GM12878 (cell line): ENCODE data around the gene DPP6. TPM values are rescaled to one million over a fixed set of nuclear protein-coding genes. Genes with fewer than 3 reads are reported as not detected.

ENCODE experiments used
- ATAC-seq: fragments of 200-7000 bp; cut with Tn5 transposase; 3 replicates; pipeline ENCODE4 v1.9.1; 2020; ENCODE audit warnings: mild to moderate bottlenecking, moderate library complexity
- BruUV-seq: library from RNA; stranded (reverse); fragments of 400-500 nt; replicated peaks from 2 replicates; lab custom pipeline; 2021; lab: Mats Ljungman, UMichigan
- CTCF ChIA-PET: fragments of 300-600 bp; sonication (Branson Sonifier 250); formaldehyde crosslinking; extraction: SDS; loops from one replicate; lab custom pipeline; 2021; ENCODE audit warnings: inconsistent platforms; lab: Yijun Ruan, JAX
- POLR2A ChIA-PET: fragments of 350-600 bp; formaldehyde crosslinking; extraction: SDS; loops from one replicate; lab custom pipeline; 2021; ENCODE audit warnings: inconsistent platforms; lab: Charles Lee
- RAD21 ChIA-PET: fragments of 300-600 bp; sonication (Branson Sonifier 250); formaldehyde crosslinking; loops from one replicate; lab custom pipeline; 2023; ENCODE audit warnings: antibody characterized with exemption; ENCODE audit not compliant: unreplicated experiment; lab: Charles Lee
- SMC1A ChIA-PET: fragments of 300-600 bp; sonication (Branson Sonifier 250); formaldehyde crosslinking; loops from one replicate; lab custom pipeline; 2023; ENCODE audit not compliant: unreplicated experiment, uncharacterized antibody; lab: Charles Lee
- DNase-seq: peaks from one replicate; pipeline ENCODE4 v3.0.0-alpha.2; 2011; ENCODE audit warnings: low read depth, low spot score
- FAIRE-seq: peaks from 3 replicates; lab custom pipeline; 2011; peaks lifted over from hg19 to GRCh38; lab: Jason Lieb, UNC
- H2AFZ ChIP-seq: 2 replicates; pipeline ENCODE4 v1.6.0; 2011; ENCODE audit warnings: low read depth, low read length, control low read depth; ENCODE audit not compliant: control insufficient read depth
- H3K27ac ChIP-seq: 2 replicates; pipeline ENCODE4 v1.5.1; 2011; ENCODE audit warnings: control low read depth; ENCODE audit not compliant: control insufficient read depth, insufficient read depth
- H3K27me3 ChIP-seq, 2 experiments: replicated peaks in 1 of 2; 2 replicates each; pipeline versions ENCODE4 v1.6.0 to v1.6.1; 2011; ENCODE audit warnings: low read length in 1 of 2; ENCODE audit not compliant: control insufficient read depth in 2 of 2, insufficient read depth in 2 of 2
- H3K36me3 ChIP-seq, 2 experiments: 2 replicates each; pipeline ENCODE4 v1.5.1; 2011; ENCODE audit warnings: low read length in 1 of 2; ENCODE audit not compliant: control insufficient read depth in 2 of 2, insufficient read depth in 2 of 2
- H3K4me1 ChIP-seq: 2 replicates; pipeline ENCODE4 v1.6.1; 2011; ENCODE audit warnings: mild to moderate bottlenecking, low read length, moderate library complexity, mixed read lengths; ENCODE audit not compliant: control insufficient read depth, insufficient read depth
- H3K4me2 ChIP-seq: 2 replicates; pipeline ENCODE4 v1.6.0; 2011; ENCODE audit warnings: control low read depth; ENCODE audit not compliant: control insufficient read depth, insufficient read depth
- H3K4me3 ChIP-seq: fragments of 200-600 bp; sonication (generic); 2 replicates; pipeline ENCODE4 v1.5.1; 2016
- H3K79me2 ChIP-seq: 2 replicates; pipeline ENCODE4 v1.6.0; 2011; ENCODE audit warnings: low read length; ENCODE audit not compliant: control insufficient read depth, insufficient read depth
- H3K9ac ChIP-seq: 2 replicates; pipeline ENCODE4 v1.8.0; 2011; ENCODE audit warnings: low read length, control low read depth, mixed read lengths; ENCODE audit not compliant: control insufficient read depth, insufficient read depth
- H3K9me3 ChIP-seq: replicated peaks from 3 replicates; pipeline ENCODE4 v1.5.1; 2011; ENCODE audit warnings: mild to moderate bottlenecking, low read length; ENCODE audit not compliant: control insufficient read depth, insufficient read depth
- H4K20me1 ChIP-seq: 2 replicates; pipeline ENCODE4 v1.6.0; 2011; ENCODE audit not compliant: control insufficient read depth, insufficient read depth
- BHLHE40 ChIP-seq, 2 experiments: fragments of 450-650 bp in 1 of 2; IDR thresholded peaks; 2 replicates each; pipeline ENCODE4 v1.6.1; 2011 to 2017; ENCODE audit warnings: low read depth in 2 of 2, borderline replicate concordance in 1 of 2, improper control_type of control experiment in 1 of 2, low read length in 1 of 2, mild to moderate bottlenecking in 1 of 2
- CBFB ChIP-seq: IDR thresholded peaks from 2 replicates; pipeline ENCODE4 v1.6.1; 2016; ENCODE audit warnings: antibody characterized with exemption, low read depth
- EGR1 ChIP-seq, 2 experiments: IDR thresholded peaks; 1 replicate in 1 of 2; 2 replicates in 1 of 2; pipeline ENCODE4 v1.6.1; 2011 to 2012; ENCODE audit warnings: low read depth in 2 of 2, low read length in 2 of 2, borderline replicate concordance in 1 of 2, mild to moderate bottlenecking in 1 of 2, moderate library complexity in 1 of 2
- FOXM1 ChIP-seq: IDR thresholded peaks from 2 replicates; pipeline ENCODE4 v1.6.1; 2012; ENCODE audit warnings: low read depth, mild to moderate bottlenecking, inconsistent platforms, low read length, moderate library complexity
- GABPA ChIP-seq: IDR thresholded peaks from 2 replicates; pipeline ENCODE4 v1.6.1; 2014; ENCODE audit warnings: antibody characterized with exemption, low read depth, mild to moderate bottlenecking, inconsistent platforms
- IKZF1 ChIP-seq: fragments of 450-650 bp; conservative IDR thresholded peaks from 2 replicates; pipeline ENCODE4 v1.6.1; 2017; ENCODE audit warnings: antibody characterized with exemption, mild to moderate bottlenecking
- MEF2A ChIP-seq: IDR thresholded peaks from 2 replicates; pipeline ENCODE4 v1.6.1; 2011; ENCODE audit warnings: low read depth, mild to moderate bottlenecking, low read length, moderate library complexity; ENCODE audit not compliant: insufficient read depth
- MEF2B ChIP-seq: fragments of 450-650 bp; IDR thresholded peaks from 2 replicates; pipeline ENCODE4 v1.6.1; 2018; ENCODE audit warnings: mild to moderate bottlenecking, moderate library complexity; ENCODE audit not compliant: partially characterized antibody, poor library complexity, severe bottlenecking
- MXI1 ChIP-seq: fragments of 150-350 bp; IDR thresholded peaks from 2 replicates; pipeline ENCODE4 v1.6.1; 2011; ENCODE audit warnings: low read depth, mild to moderate bottlenecking, inconsistent platforms, low read length, improper control_type of control experiment
- NR2C2 ChIP-seq: IDR thresholded peaks from 2 replicates; pipeline ENCODE4 v1.6.1; 2011; ENCODE audit warnings: borderline replicate concordance, low read depth; ENCODE audit not compliant: control insufficient read depth, insufficient read length
- NR2F1 ChIP-seq: fragments of 450-650 bp; conservative IDR thresholded peaks from 2 replicates; pipeline ENCODE4 v1.6.1; 2017; ENCODE audit warnings: mild to moderate bottlenecking
- POLR2AphosphoS5 ChIP-seq: IDR thresholded peaks from 2 replicates; pipeline ENCODE4 v1.6.1; 2011; ENCODE audit warnings: mild to moderate bottlenecking, low read length, inconsistent platforms
- SMAD1 ChIP-seq: fragments of 450-650 bp; IDR thresholded peaks from 2 replicates; pipeline ENCODE4 v1.6.1; 2018; ENCODE audit warnings: mild to moderate bottlenecking, low read depth; ENCODE audit not compliant: partially characterized antibody
- SMAD5 ChIP-seq: IDR thresholded peaks from 2 replicates; pipeline ENCODE4 v1.6.1; 2016; ENCODE audit warnings: antibody characterized with exemption, low read depth
- SMC3 ChIP-seq: IDR thresholded peaks from 2 replicates; pipeline ENCODE4 v1.6.1; 2011; ENCODE audit warnings: low read length, improper control_type of control experiment, borderline replicate concordance
- SP1 ChIP-seq: IDR thresholded peaks from one replicate; pipeline ENCODE4 v1.6.1; 2011; ENCODE audit warnings: low read depth, low read length
- SREBF2 ChIP-seq: IDR thresholded peaks from 2 replicates; pipeline ENCODE4 v1.6.1; 2012; ENCODE audit warnings: mild to moderate bottlenecking, low read length
- TBL1XR1 ChIP-seq: IDR thresholded peaks from 2 replicates; pipeline ENCODE4 v1.6.1; 2012; ENCODE audit warnings: low read depth, low read length, improper control_type of control experiment
- TCF3 ChIP-seq: IDR thresholded peaks from 2 replicates; pipeline ENCODE4 v1.6.1; 2012; ENCODE audit warnings: low read depth, mild to moderate bottlenecking, low read length, borderline replicate concordance; ENCODE audit not compliant: insufficient read depth
- YY1 ChIP-seq: IDR thresholded peaks from 2 replicates; pipeline ENCODE4 v1.6.1; 2011; ENCODE audit warnings: low read depth, mild to moderate bottlenecking, low read length
- WGBS: methylation state at CpG from one replicate; pipeline ENCODE4 v1.1.6; 2016; ENCODE audit warnings: low lambda C conversion rate; ENCODE audit not compliant: insufficient replicate concordance, insufficient coverage; ENCODE audit errors: missing lambda C conversion rate; 5-methylcytosine and 5-hydroxymethylcytosine counted together
- in situ Hi-C: fragments of 300-500 bp; cut with MboI; formaldehyde crosslinking; loops from 9 replicates; pipeline ENCODE4 v1.14.3; 2018; ENCODE audit warnings: mixed read lengths
- intact Hi-C: fragments of 100-400 bp; cut with micrococcal nuclease; formaldehyde crosslinking; loops from one replicate; pipeline ENCODE4 v1.14.2; 2022; ENCODE audit not compliant: unreplicated experiment
- polyA plus RNA-seq, 11 experiments: library from polyadenylated mRNA; depleted of rRNA in 4 of 11; unstranded in 6 of 11; stranded (reverse) in 5 of 11; fragments of >200 nt; fragmentation: Nextera tagmentation in 4 of 11; fragmentation: Illumina TruSeq in 1 of 11; extraction: Ambion mirVana in 4 of 11; extraction: Trizol in 1 of 11; gene quantifications; 1 replicate in 1 of 11; 2 replicates in 10 of 11; pipeline versions ENCODE4 v1.2.1 to v1.2.3, GENCODE V29; 2011 to 2016; ENCODE audit warnings: inconsistent platforms in 2 of 11, missing spikeins in 2 of 11, low read depth in 1 of 11
- total RNA-seq, 4 experiments: library from RNA; depleted of rRNA in 3 of 4; stranded (reverse); fragments of >200 nt in 3 of 4; fragmentation: Illumina TruSeq in 1 of 4; extraction: Trizol in 1 of 4; gene quantifications; 2 replicates each; pipeline versions ENCODE4 v1.2.1 to v1.2.3, GENCODE V29; 2013 to 2021
- TF ChIP-seq, protein P1 (sequence below): fragments of 450-650 bp; IDR thresholded peaks from 2 replicates; pipeline ENCODE4 v1.6.1; 2017; ENCODE audit warnings: low read depth, mild to moderate bottlenecking, moderate library complexity
- TF ChIP-seq, protein P2 (sequence below): IDR thresholded peaks from 2 replicates; pipeline ENCODE4 v1.6.1; 2011; ENCODE audit warnings: borderline replicate concordance, low read depth, mild to moderate bottlenecking, moderate library complexity, mixed read lengths, low read length; ENCODE audit not compliant: insufficient read depth; ENCODE audit errors: extremely low read length
- TF ChIP-seq, protein P3 (sequence below): IDR thresholded peaks from 2 replicates; pipeline ENCODE4 v1.6.1; 2012; ENCODE audit warnings: low read depth, low read length, improper control_type of control experiment

Gene DPP6
- total and polyA plus RNA-seq, 10 of the 15 experiments (the other 5 are each of a cell fraction or from before 2014, with no cell fraction given) = not detected

DNA sequence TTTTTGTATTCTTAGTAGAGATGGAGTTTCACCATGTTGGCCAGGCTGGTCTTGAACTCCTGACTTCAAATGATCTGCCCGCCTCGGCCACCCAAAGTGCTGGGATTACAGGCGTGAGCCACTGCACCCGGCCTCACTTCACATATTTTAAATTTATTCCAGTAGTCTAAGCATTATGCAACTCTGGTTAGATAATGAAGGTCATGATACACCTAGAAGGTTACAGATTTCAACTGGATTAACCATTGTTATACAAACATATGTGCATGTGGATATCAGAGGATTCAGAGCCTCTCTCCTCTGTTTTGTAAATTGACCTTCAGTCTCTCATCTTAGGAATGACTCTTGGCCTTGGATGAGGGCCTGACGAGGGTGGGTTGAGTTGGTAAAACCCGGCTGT is 146.3 kb downstream of the DPP6 start (continued):
- TF ChIP-seq EGR1 (IDR thresholded peaks at IDR 0.05; ENCODE audit: borderline replicate concordance in 1 of 2, low read depth in 2 of 2, low read length in 2 of 2) (no peak), YY1 (no peak), FOXM1 (no peak), SP1 (no peak), CBFB (no peak), SMAD5 (no peak), TBL1XR1 (no peak), NR2F1 (no peak), NR2C2 (no peak), SMAD1 (no peak), GABPA (no peak)
- TF ChIP-seq, protein P1, sequence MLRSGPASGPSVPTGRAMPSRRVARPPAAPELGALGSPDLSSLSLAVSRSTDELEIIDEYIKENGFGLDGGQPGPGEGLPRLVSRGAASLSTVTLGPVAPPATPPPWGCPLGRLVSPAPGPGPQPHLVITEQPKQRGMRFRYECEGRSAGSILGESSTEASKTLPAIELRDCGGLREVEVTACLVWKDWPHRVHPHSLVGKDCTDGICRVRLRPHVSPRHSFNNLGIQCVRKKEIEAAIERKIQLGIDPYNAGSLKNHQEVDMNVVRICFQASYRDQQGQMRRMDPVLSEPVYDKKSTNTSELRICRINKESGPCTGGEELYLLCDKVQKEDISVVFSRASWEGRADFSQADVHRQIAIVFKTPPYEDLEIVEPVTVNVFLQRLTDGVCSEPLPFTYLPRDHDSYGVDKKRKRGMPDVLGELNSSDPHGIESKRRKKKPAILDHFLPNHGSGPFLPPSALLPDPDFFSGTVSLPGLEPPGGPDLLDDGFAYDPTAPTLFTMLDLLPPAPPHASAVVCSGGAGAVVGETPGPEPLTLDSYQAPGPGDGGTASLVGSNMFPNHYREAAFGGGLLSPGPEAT = no peak
- TF ChIP-seq, protein P2, sequence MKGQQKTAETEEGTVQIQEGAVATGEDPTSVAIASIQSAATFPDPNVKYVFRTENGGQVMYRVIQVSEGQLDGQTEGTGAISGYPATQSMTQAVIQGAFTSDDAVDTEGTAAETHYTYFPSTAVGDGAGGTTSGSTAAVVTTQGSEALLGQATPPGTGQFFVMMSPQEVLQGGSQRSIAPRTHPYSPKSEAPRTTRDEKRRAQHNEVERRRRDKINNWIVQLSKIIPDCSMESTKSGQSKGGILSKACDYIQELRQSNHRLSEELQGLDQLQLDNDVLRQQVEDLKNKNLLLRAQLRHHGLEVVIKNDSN = no peak

DNA sequence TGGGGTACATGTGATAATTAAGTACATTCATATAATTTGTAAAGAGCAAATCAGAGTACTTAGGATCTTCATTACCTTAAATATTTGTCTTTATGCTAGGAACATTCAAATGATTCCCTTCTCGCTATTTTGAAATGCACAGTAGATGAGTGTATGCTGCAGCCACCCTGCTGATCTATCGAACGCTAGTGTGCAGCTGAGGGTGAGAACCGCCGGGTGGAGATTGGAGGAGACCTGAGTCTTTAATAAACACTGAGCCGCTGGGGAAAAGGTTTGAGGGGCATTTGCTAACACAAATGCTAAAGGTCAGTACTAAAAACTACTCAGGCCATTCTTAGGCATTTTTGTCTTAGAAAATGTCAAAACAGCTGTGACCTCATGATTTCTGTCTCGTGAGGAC is 148.0 kb downstream of the DPP6 start:
- no peak for DNase-seq
- in situ Hi-C loops (no loop called here), intact Hi-C loops (no loop called here)
- no peak for ATAC-seq
- ChIA-PET SMC1A (no interaction called here), POLR2A (no interaction called here), CTCF (no interaction called here), RAD21 (no interaction called here)
- no peak overlapping the region for H3K4me3 ChIP-seq
- no peak overlapping the region for H3K4me2 ChIP-seq
- H3K36me3 ChIP-seq = no peaks in the 10 kb centered on the region
- H3K27ac ChIP-seq = no peak overlapping the region
- 47% methylated on average over 7 of the region's 7 CpGs for WGBS
- FAIRE-seq = no peak
- no peak overlapping the region for H3K9ac ChIP-seq
- no peaks in the 10 kb centered on the region for H3K9me3 ChIP-seq
- H3K4me1 ChIP-seq = no peaks in the 10 kb centered on the region
- no peaks in the 10 kb centered on the region for H3K27me3 ChIP-seq
- BruUV-seq = no TSS peak
- no peak overlapping the region for H2AFZ ChIP-seq
- no peaks in the 10 kb centered on the region for H4K20me1 ChIP-seq
- H3K79me2 ChIP-seq = no peaks in the 10 kb centered on the region
- TF ChIP-seq IKZF1 = no peak
- TF ChIP-seq MXI1 = no peak
- no peak for TF ChIP-seq MEF2A
- TF ChIP-seq MEF2B = no peak
- no peak for TF ChIP-seq SREBF2
- no peak for TF ChIP-seq BHLHE40 (IDR thresholded peaks at IDR 0.05; ENCODE audit: borderline replicate concordance in 1 of 2, low read depth in 2 of 2, low read length in 1 of 2)
- TF ChIP-seq TCF3 = no peak
- TF ChIP-seq SMC3 = no peak
- TF ChIP-seq, protein P3, sequence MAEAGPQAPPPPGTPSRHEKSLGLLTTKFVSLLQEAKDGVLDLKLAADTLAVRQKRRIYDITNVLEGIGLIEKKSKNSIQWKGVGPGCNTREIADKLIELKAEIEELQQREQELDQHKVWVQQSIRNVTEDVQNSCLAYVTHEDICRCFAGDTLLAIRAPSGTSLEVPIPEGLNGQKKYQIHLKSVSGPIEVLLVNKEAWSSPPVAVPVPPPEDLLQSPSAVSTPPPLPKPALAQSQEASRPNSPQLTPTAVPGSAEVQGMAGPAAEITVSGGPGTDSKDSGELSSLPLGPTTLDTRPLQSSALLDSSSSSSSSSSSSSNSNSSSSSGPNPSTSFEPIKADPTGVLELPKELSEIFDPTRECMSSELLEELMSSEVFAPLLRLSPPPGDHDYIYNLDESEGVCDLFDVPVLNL = no peak
- no peak for TF ChIP-seq POLR2AphosphoS5
